Measurements from ENCODE around the gene MYO7B. TPM values are rescaled to one million over a fixed set of nuclear protein-coding genes. Genes with fewer than 3 reads are reported as not detected.

MYO7B gene
- total and polyA plus RNA-seq, 2 donors (not counting 1 experiment from before 2014, with no cell fraction given): 5.0 to 68.2 TPM

- H3K9me3 Mint-ChIP-seq (ENCODE audit: insufficient read depth): peaks cover 2% of the 10 kb centered on the region
- H3K4me1 Mint-ChIP-seq: peaks cover 14% of the 10 kb centered on the region
- Histone ChIP-seq H2AFZ (ENCODE audit: insufficient read depth, low read depth, low read length, poor library complexity, severe bottlenecking) (no peak overlapping the region), H3K79me2 (ENCODE audit: control insufficient read depth, insufficient read depth, low read length) (no peaks in the 10 kb centered on the region), H3K4me3 (ENCODE audit: control extremely low read depth in 1 of 5, extremely low read depth in 1 of 5, insufficient read depth in 1 of 5, low read depth in 2 of 5, low read length in 4 of 5) (no peak overlapping the region), H3K9me3 (ENCODE audit: control extremely low read depth in 1 of 3, control insufficient read depth in 2 of 3, insufficient read depth in 1 of 3, low read length in 2 of 3) (no peaks in the 10 kb centered on the region), H3K36me3 (replicated peaks in 1 of 2; ENCODE audit: control extremely low read depth in 1 of 2, control insufficient read depth in 1 of 2, extremely low read depth in 1 of 2, insufficient read depth in 2 of 2, low read length in 1 of 2) (no peaks in the 10 kb centered on the region), H3K9ac (ENCODE audit: low read length) (no peak overlapping the region), H3K27ac (ENCODE audit: low read length in 2 of 2) (no peak overlapping the region), H4K20me1 (ENCODE audit: control insufficient read depth, insufficient read depth, low read length, poor library complexity, severe bottlenecking) (no peaks in the 10 kb centered on the region), H3K27me3 (replicated peaks in 1 of 4; ENCODE audit: control extremely low read depth in 1 of 4, control insufficient read depth in 3 of 4, insufficient read depth in 4 of 4, low read length in 3 of 4) (no peaks in the 10 kb centered on the region), H3K4me2 (replicated peaks; ENCODE audit: low read depth, low read length, poor library complexity, severe bottlenecking) (no peak overlapping the region), H3K4me1 (ENCODE audit: control insufficient read depth in 2 of 2, insufficient read depth in 2 of 2, low read length in 2 of 2) (peaks cover 6 to 15% of the 10 kb centered on the region in 2 donors)
- POLR2A ChIA-PET: no interaction called here
- 91% methylated on average over 10 of the region's 11 CpGs for WGBS (ENCODE audit: insufficient coverage)
- no peak overlapping the region for H3K4me3 Mint-ChIP-seq
- DNase-seq: no peak
- TF ChIP-seq EZH2 (IDR thresholded peaks at IDR 0.05; ENCODE audit: borderline replicate concordance, insufficient read depth, low read depth, low read length, poor library complexity, severe bottlenecking): no peak
- TF ChIP-seq CTCF (IDR thresholded peaks at IDR 0.05): no peak
- intact Hi-C loops (cut with micrococcal nuclease): no loop called here
- CTCF ChIA-PET: interaction anchor here (0.7 to 2.4 kb wide), 2 partner anchors 13 to 85 kb away, joined by 3 to 9 read pairs; no protein-coding TSS in a partner anchor
- H3K27me3 Mint-ChIP-seq: peaks cover 3% of the 10 kb centered on the region
- no peak overlapping the region for H3K27ac Mint-ChIP-seq
- no peak for ATAC-seq (ENCODE audit: low read depth)
These were observed 29.2 kb downstream of the MYO7B start for GRCh38 chr2:127564429-127565260.

All from B cell (primary cell).